IPS-15b (cell line): ENCODE measurements around the gene TPCN2.
"Not testable (repeated sequence)": the region's sequence is repeated elsewhere in the genome, so short reads cannot be mapped to it uniquely, and the experiment has no call there.

ENCODE experiments used
- H3K27me3 ChIP-seq: one replicate; pipeline ENCODE4 v1.6.1; 2013; ENCODE audit warnings: low read length; ENCODE audit not compliant: control insufficient read depth, insufficient read depth
- H3K36me3 ChIP-seq: one replicate; pipeline ENCODE4 v1.6.1; 2013; ENCODE audit warnings: low read length; ENCODE audit not compliant: control insufficient read depth, insufficient read depth
- H3K4me1 ChIP-seq: one replicate; pipeline ENCODE4 v1.6.1; 2013; ENCODE audit warnings: mild to moderate bottlenecking, low read length; ENCODE audit not compliant: control insufficient read depth, insufficient read depth
- H3K4me3 ChIP-seq: one replicate; pipeline ENCODE4 v1.5.1; 2013; ENCODE audit warnings: low read depth, low read length
- H3K9ac ChIP-seq: one replicate; pipeline ENCODE4 v1.6.1; 2013; ENCODE audit warnings: low read depth, mild to moderate bottlenecking, low read length
- H3K9me3 ChIP-seq: one replicate; pipeline ENCODE4 v1.6.1; 2013; ENCODE audit warnings: mild to moderate bottlenecking, low read length; ENCODE audit not compliant: control insufficient read depth, insufficient read depth

The TPCN2 gene

DNA sequence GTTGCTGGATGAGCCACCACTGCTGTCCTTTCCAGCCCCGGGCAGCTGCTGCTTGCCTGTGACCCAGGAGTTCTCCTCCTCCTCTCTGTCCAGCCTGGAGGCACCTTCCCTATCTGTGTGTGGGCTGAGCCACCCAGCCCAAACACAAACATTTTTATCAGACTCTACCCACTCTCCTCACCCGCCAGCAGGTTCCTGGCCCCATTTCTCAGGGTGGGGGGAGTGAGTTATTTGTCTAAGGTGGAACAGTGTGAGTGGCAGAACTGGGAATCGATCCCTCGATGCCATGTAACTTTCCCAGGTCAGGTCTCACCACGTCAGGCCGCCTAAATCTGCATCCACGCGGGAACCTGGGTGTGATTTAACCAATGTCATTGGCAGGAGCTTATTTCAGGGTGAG lies 86.2 kb downstream of the TPCN2 start:
- peaks cover 3% of the 10 kb centered on the region for H3K4me1 ChIP-seq
- H3K27me3 ChIP-seq: no peaks in the 10 kb centered on the region
- peaks cover 7% of the 10 kb centered on the region for H3K9me3 ChIP-seq
- no peak overlapping the region for H3K9ac ChIP-seq
- H3K36me3 ChIP-seq: no peaks in the 10 kb centered on the region
- H3K4me3 ChIP-seq: no peak overlapping the region

DNA sequence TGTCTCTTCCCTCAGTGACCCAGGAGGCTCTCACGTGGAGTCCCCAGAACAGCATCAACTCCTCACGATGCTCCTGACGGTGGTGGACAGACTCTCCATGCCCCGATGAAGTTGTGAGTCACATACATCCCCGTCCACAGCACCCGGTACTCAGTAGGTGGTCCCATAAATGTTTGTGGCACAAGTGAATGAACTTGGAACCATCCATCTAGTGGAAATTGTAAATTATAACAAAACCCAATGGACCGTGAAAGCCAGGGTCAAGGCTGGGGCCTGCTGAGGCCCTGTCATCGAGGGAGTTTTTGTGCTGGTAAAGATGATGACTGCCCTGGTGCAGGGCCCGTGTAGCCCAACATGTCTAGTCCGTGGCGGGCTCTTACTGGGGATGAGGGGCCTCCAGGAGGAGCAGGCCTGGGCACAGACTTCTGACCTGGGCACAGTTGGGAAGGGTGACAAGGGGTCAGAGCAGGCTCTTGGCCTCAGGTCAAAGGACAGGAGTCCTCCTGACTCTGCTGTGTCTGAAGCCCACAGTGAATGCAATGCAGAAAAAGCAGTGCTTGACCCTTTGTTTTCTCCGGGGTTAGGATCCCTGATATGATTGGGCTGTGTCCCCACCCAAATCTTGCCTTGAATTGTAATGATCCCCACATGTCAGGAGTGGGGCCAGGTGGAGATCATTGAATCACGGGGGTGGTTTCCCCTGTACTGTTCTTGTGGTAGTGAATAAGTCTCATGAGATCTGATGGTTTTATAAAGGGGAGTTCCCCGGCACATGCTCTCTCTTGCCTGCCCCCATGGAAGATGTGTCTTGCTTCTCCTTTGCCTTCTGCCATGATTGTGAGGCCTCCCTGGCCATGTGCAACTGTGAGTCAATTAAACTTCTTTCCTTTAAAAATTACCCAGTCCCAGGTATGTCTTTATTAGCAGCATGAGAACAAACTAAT lies 87.0 kb downstream of the TPCN2 start:
- H3K36me3 ChIP-seq: no peaks in the 10 kb centered on the region
- H3K9me3 ChIP-seq: peaks cover 7% of the 10 kb centered on the region
- H3K27me3 ChIP-seq: no peaks in the 10 kb centered on the region
- peaks cover 3% of the 10 kb centered on the region for H3K4me1 ChIP-seq
- H3K9ac ChIP-seq: no peak overlapping the region
- H3K4me3 ChIP-seq: no peak overlapping the region

DNA sequence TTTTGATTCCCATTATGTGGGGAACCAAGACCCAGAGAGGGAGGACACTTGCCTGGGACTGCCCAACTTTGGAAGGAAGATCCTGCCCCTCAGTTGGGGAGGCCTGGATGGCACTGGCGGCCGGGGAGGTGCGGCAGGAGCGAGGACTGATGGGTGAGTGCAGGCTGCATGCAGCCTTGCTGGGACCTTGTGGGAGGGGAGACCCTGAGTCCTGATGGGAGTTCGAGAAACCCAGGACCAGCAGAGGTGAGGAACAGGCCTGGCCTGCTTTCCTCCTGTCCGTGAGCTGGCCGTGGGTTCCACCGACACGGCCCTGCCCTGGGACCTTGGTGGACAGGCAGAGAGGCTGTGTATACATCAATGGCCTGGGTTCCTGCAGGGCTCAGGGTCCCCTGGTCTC lies 87.7 kb downstream of the TPCN2 start:
- Histone ChIP-seq H3K9ac (no peak overlapping the region), H3K27me3 (no peaks in the 10 kb centered on the region), H3K9me3 (peaks cover 7% of the 10 kb centered on the region), H3K4me3 (no peak overlapping the region), H3K4me1 (no peaks in the 10 kb centered on the region), H3K36me3 (no peaks in the 10 kb centered on the region)

DNA sequence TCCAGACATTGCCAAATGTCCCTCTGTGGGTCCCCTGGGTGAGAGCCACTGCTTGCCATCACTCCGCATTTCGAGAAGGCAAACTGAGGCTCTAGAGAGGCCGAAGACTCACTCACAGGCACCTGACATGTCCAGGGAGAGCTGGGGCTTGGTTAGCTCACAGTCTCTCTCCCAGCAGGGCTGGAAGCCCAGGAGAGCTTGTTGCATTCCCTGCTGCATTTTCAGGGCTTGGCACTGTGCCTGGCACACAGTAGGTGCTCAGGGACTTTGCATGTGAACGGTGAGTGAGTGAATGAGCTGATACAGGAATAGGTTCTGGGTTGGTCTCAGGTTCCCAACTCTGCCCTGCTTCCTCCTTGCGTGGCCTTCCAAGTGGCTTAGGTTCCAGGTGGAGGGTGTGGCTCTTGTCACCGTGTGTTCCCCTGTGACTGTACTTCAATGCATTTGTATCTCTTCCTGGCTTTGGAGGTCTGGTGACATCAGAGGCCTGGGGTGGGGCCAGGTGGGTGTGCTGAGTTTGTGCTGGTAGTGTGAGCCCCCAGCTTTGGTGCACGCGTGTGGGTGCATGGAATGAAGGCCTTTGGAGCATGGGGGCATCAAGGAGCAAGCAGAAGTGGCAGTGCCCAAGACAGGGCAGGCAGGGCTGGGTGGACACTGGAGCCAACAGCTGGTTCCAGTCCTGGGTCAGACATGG lies 88.6 kb downstream of the TPCN2 start:
- H3K9me3 ChIP-seq: peaks cover 7% of the 10 kb centered on the region
- H3K4me1 ChIP-seq: no peaks in the 10 kb centered on the region
- no peaks in the 10 kb centered on the region for H3K27me3 ChIP-seq
- H3K4me3 ChIP-seq: no peak overlapping the region
- no peaks in the 10 kb centered on the region for H3K36me3 ChIP-seq
- H3K9ac ChIP-seq: no peak overlapping the region

DNA sequence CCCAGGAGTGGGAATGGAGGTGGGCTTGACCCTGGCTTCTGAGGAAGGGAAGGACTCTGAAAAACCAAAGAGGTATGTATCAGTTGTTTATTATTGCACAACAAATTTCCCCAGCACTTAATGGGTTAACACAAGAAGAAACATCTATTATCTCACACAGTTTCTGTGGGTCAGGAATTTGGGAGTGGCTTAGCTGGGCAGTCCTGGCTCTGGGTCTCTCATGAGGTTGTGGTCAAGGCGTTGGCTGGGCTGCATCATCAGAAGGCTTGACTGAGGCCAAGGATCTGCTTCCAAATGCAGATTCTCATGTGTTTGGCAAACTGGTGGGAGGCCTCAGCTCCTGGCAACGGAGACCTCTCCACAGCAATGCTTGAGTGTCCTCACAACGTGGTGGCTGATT lies 89.5 kb downstream of the TPCN2 start:
- no peaks in the 10 kb centered on the region for H3K36me3 ChIP-seq
- H3K9me3 ChIP-seq: peaks cover 2% of the 10 kb centered on the region
- H3K4me3 ChIP-seq: no peak overlapping the region
- H3K27me3 ChIP-seq: no peaks in the 10 kb centered on the region
- H3K4me1 ChIP-seq: no peaks in the 10 kb centered on the region
- H3K9ac ChIP-seq: no peak overlapping the region

DNA sequence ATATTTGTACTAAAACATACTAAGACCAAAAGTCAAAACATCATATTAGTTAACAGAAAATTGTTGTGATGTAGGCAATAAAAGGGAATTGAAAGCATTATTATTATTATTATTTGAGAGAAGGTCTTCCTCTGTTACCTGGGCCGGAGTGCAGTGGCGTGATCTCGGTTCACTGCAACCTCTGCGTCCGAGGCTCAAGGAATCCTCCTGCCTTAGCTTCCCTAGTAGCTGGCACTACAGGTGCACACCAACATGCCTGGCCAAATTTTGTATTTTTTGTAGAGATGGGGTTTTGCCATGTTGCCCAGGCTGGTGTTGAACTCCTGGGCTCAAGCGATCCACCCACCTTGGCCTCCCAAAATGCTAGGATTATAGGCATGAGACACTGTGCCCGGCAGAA lies 91.4 kb downstream of the TPCN2 start:
- not testable (repeated sequence) for H3K9me3 ChIP-seq, H3K4me1 ChIP-seq, H3K4me3 ChIP-seq, H3K27me3 ChIP-seq, H3K9ac ChIP-seq, H3K36me3 ChIP-seq

DNA sequence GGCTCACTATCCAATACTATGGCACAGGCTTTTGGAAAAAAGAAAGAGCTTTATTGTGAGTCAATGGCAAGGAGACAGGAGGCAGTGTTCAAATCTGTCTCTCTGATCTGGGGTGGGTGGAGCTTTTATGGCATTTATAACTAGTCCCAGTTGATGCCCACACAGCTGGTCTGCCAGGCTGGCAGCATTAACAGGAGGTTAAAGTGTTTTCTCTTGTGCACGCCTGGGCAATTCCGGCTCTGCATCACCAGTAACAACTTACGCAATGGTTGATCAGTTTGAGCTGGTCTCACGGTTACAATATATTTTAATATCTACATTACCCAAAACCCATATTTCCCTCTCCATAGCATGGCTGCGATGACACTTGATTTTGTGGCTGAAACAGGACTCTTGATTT lies 91.9 kb downstream of the TPCN2 start:
- no peaks in the 10 kb centered on the region for H3K36me3 ChIP-seq
- no peak overlapping the region for H3K9ac ChIP-seq
- H3K27me3 ChIP-seq: no peaks in the 10 kb centered on the region
- H3K4me3 ChIP-seq: no peak overlapping the region
- no peaks in the 10 kb centered on the region for H3K4me1 ChIP-seq
- H3K9me3 ChIP-seq: no peaks in the 10 kb centered on the region

DNA sequence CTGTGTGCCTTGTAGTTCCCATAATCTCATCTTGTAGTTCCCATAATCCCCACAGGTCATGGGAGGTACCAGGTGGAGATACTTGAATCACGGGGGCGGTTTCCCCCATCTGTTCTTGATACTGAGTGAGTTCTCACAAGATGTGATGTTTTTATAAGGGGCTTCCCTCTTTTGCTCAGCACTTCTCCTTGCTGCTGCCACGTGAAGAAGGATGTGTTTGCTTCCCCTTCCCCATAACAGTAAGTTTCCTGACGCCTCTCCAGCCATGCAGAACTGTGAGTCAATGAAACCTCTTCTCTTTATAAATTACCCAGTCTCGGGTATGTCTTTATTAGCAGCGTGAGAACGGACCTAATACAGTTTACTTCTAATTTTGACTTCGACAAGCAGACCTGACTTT lies 93.0 kb downstream of the TPCN2 start:
- no peaks in the 10 kb centered on the region for H3K4me1 ChIP-seq
- H3K4me3 ChIP-seq: no peak overlapping the region
- H3K9me3 ChIP-seq: no peaks in the 10 kb centered on the region
- no peak overlapping the region for H3K9ac ChIP-seq
- H3K36me3 ChIP-seq: no peaks in the 10 kb centered on the region
- no peaks in the 10 kb centered on the region for H3K27me3 ChIP-seq

DNA sequence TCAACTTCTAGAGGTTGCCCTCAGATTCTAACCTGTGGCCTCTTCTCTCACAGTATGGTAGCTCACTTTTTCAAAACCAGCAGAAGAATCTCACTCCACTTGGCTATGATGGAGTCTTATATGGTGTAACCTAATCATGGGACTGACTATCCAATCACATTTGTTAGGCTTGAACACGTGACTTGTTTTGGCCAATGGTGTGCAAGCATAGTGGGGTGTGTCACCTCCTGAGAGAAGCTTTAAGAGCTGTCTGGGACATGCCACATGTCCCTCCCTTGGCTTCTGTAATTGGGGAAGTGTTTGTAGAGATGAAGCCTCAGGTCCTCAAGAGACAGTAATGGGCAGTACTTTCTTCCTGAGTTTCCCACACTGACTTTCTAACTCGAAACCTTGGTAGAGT lies 94.2 kb downstream of the TPCN2 start:
- Histone ChIP-seq H3K4me1 (no peaks in the 10 kb centered on the region), H3K27me3 (no peaks in the 10 kb centered on the region), H3K4me3 (no peak overlapping the region), H3K9ac (no peak overlapping the region), H3K36me3 (no peaks in the 10 kb centered on the region), H3K9me3 (no peaks in the 10 kb centered on the region)

DNA sequence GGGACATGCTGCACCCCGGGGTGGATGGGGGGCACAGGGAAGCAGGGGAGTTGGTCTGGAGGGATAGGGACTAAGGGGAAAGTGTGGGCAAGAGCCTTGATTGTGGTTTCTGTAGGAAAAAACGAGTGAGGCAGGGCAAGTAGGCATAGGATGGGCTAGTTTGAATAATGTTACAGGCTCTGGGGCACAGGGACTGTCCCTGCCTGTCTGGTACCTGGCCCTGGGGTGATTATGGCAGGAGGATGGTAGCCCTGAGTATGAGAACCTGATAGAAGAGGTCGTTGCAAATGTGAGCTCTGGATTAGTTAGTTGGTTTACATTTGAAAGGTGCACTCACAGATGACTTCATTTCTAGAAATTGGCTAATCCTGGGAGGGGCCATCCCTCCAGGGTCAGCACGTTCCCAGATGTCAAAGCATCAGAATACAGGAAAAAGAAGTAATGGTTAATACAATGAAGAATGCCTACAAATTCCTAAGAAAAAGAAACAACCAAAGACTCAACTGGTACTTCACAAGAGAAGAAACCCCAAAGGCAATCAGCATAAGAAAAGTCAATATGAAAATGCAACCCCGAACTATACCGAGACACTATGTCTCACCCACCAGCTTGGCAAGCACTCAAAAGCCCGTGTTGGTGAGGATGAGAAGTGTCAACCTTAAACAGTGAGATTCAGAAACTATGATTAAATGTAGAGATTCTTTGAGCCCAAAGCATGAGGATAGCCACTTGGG lies 95.8 kb downstream of the TPCN2 start:
- H3K27me3 ChIP-seq: no peaks in the 10 kb centered on the region
- H3K9me3 ChIP-seq: no peaks in the 10 kb centered on the region
- no peak overlapping the region for H3K9ac ChIP-seq
- no peaks in the 10 kb centered on the region for H3K4me1 ChIP-seq
- H3K4me3 ChIP-seq: no peak overlapping the region
- no peaks in the 10 kb centered on the region for H3K36me3 ChIP-seq

DNA sequence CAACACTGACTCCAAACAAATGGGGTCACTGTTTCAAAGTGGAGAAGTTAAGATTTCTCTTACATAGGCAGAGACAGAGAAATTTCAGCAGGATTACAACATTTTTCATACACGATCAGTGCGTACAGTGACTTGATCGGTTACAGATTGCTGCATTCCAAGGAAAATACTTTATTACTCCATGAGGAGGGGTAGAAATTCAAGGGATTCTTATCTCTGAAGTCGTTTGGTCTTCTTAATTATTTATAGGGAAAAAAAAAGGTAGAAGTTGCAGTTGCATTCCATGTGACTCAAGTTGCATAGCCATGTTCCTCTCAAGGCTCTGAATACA lies 96.3 kb downstream of the TPCN2 start:
- H3K9ac ChIP-seq: no peak overlapping the region
- H3K36me3 ChIP-seq: no peaks in the 10 kb centered on the region
- no peaks in the 10 kb centered on the region for H3K27me3 ChIP-seq
- H3K4me3 ChIP-seq: no peak overlapping the region
- no peaks in the 10 kb centered on the region for H3K9me3 ChIP-seq
- H3K4me1 ChIP-seq: no peaks in the 10 kb centered on the region

DNA sequence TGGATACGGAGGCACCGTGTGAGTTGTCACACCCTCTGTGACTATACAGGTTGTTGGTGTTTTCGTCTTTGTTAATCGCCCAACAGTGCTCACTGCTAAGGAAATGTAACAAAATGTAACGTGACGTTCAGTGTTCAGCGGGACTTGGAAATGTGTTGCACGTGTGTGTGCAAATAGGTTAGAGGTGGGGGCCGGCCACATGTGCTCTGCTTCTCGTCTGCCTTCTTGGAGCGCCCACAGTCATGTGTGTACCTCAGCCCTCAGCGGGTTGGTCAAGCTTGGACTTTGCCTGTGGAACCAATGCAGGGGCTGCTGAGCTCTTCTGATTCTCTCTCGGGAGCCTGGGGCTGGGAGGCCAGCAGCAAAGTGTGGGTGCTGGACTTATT lies 99.6 kb downstream of the TPCN2 start:
- Histone ChIP-seq H3K36me3 (no peaks in the 10 kb centered on the region), H3K27me3 (no peaks in the 10 kb centered on the region), H3K9me3 (no peaks in the 10 kb centered on the region), H3K9ac (no peak overlapping the region), H3K4me1 (peaks cover 6% of the 10 kb centered on the region), H3K4me3 (no peak overlapping the region)
